Measurements from ENCODE around the gene FYN. TPM values are rescaled to one million over a fixed set of nuclear protein-coding genes. Genes with fewer than 3 reads are reported as not detected.
A peak's percentile ranks its signal among the peaks of the same experiment; 100 is the strongest.

Gene FYN
- total and polyA plus RNA-seq, 4 donors: 11.2 to 28.3 (median 19.7) TPM

GRCh38 chr6:111677249-111677990, 195.8 kb downstream of the FYN start:
- no peak overlapping the region for H3K9ac ChIP-seq (ENCODE audit: low read depth in 1 of 2, low read length in 2 of 2)
- no peaks in the 10 kb centered on the region for H3K27me3 ChIP-seq (ENCODE audit: control insufficient read depth in 4 of 4, insufficient read depth in 4 of 4, low read length in 3 of 4)
- DNase-seq (ENCODE audit: low spot score): no peak
- H3K9me3 ChIP-seq (ENCODE audit: control insufficient read depth in 4 of 4, low read length in 3 of 4): no peaks in the 10 kb centered on the region
- H3K36me3 ChIP-seq (ENCODE audit: control insufficient read depth in 4 of 4, insufficient read depth in 3 of 4, low read depth in 1 of 4, low read length in 3 of 4): peaks cover 3 to 16% (median 10%) of the 10 kb centered on the region in 4 donors
- 16% methylated on average over 3 of the region's 3 CpGs for WGBS
- peak overlapping the region in 1 of 3 donors; percentile 38 for H3K4me3 ChIP-seq (ENCODE audit: low read depth in 1 of 3, low read length in 3 of 3)
- H3K4me1 ChIP-seq (ENCODE audit: control insufficient read depth in 4 of 4, insufficient read depth in 4 of 4, low read length in 3 of 4): peaks cover 7 to 29% (median 25%) of the 10 kb centered on the region in 4 donors
- TF ChIP-seq RXRA (IDR thresholded peaks at IDR 0.05): peak in 1 of 2 donors; percentile 17
- TF ChIP-seq YY1 (IDR thresholded peaks at IDR 0.05): no peak
- TF ChIP-seq HNF4A (conservative IDR thresholded peaks at IDR 0.05): peak; percentile 51 to 52
- TF ChIP-seq HNF4G (IDR thresholded peaks at IDR 0.05): peak; percentile 31
- no peak for TF ChIP-seq ATF3 (IDR thresholded peaks at IDR 0.05)
- no peak for TF ChIP-seq RAD21 (IDR thresholded peaks at IDR 0.05)
- TF ChIP-seq SP1 (IDR thresholded peaks at IDR 0.05): peak; percentile 16
- TF ChIP-seq GABPA (IDR thresholded peaks at IDR 0.05 in 1 of 2, conservative IDR thresholded peaks at IDR 0.05 in 1 of 2): no peak
- TF ChIP-seq JUND (IDR thresholded peaks at IDR 0.05): peak in 1 of 2 donors; percentile 17
- no peak for TF ChIP-seq REST (IDR thresholded peaks at IDR 0.05)
- peak overlapping the region; percentile 52 to 72 for H3K27ac ChIP-seq (ENCODE audit: low read depth in 1 of 2, low read length in 2 of 2)

- 32% methylated on average over 2 of the region's 2 CpGs for WGBS
- TF ChIP-seq ATF3 (IDR thresholded peaks at IDR 0.05) (no peak), SP1 (IDR thresholded peaks at IDR 0.05) (peak; percentile 80), HNF4G (IDR thresholded peaks at IDR 0.05) (peak; percentile 92), RAD21 (IDR thresholded peaks at IDR 0.05) (peak; percentile 39 to 60), RXRA (IDR thresholded peaks at IDR 0.05) (peak; percentile 43 to 71), CTCF (IDR thresholded peaks at IDR 0.05; ENCODE audit: low read depth, low read length, missing input control) (no peak), NR2F2 (IDR thresholded peaks at IDR 0.05) (no peak), ZBTB33 (IDR thresholded peaks at IDR 0.05) (peak; percentile 57), TAF1 (conservative IDR thresholded peaks at IDR 0.05) (peak; percentile 79), HNF4A (conservative IDR thresholded peaks at IDR 0.05) (peak; percentile 99), FOXA2 (IDR thresholded peaks at IDR 0.05) (peak; percentile 21), JUND (IDR thresholded peaks at IDR 0.05) (peak in 1 of 2 donors; percentile 76), MAX (IDR thresholded peaks at IDR 0.05) (peak; percentile 89), GABPA (IDR thresholded peaks at IDR 0.05 in 1 of 2, conservative IDR thresholded peaks at IDR 0.05 in 1 of 2) (no peak), FOXA1 (IDR thresholded peaks at IDR 0.05) (no peak), YY1 (IDR thresholded peaks at IDR 0.05) (peak; percentile 33), EGR1 (IDR thresholded peaks at IDR 0.05; ENCODE audit: low read depth in 2 of 2) (peak in 1 of 2 donors; percentile 44), REST (IDR thresholded peaks at IDR 0.05) (peak; percentile 59)
- no peak for DNase-seq (ENCODE audit: low spot score)
- peak overlapping the region; percentile 56 to 71 for H3K27ac ChIP-seq (ENCODE audit: low read depth in 1 of 2, low read length in 2 of 2)
- H3K9me3 ChIP-seq (ENCODE audit: control insufficient read depth in 4 of 4, low read length in 3 of 4): no peaks in the 10 kb centered on the region
- peaks cover 3 to 24% (median 18%) of the 10 kb centered on the region in 4 donors for H3K36me3 ChIP-seq (ENCODE audit: control insufficient read depth in 4 of 4, insufficient read depth in 3 of 4, low read depth in 1 of 4, low read length in 3 of 4)
- peaks cover 7 to 29% (median 25%) of the 10 kb centered on the region in 4 donors for H3K4me1 ChIP-seq (ENCODE audit: control insufficient read depth in 4 of 4, insufficient read depth in 4 of 4, low read length in 3 of 4)
- peak overlapping the region in 1 of 2 donors; percentile 85 for H3K9ac ChIP-seq (ENCODE audit: low read depth in 1 of 2, low read length in 2 of 2)
- H3K27me3 ChIP-seq (ENCODE audit: control insufficient read depth in 4 of 4, insufficient read depth in 4 of 4, low read length in 3 of 4): no peaks in the 10 kb centered on the region
- H3K4me3 ChIP-seq (ENCODE audit: low read depth in 1 of 3, low read length in 3 of 3): peak overlapping the region; percentile 34 to 78 (median 62)
Observed at GRCh38 chr6:111676383-111676782, 196.9 kb downstream of the FYN start.
